Epithelial cell of proximal tubule (primary cell): ENCODE results near the gene DENND5A. TPM values are rescaled to one million over a fixed set of nuclear protein-coding genes. Genes with fewer than 3 reads are reported as not detected.
"Not testable (repeated sequence)": the region's sequence is repeated elsewhere in the genome, so short reads cannot be mapped to it uniquely, and the experiment has no call there.

ENCODE experiments used
- DNase-seq: peaks from one replicate; pipeline ENCODE4 v3.0.0-alpha.2; 2011; ENCODE audit warnings: low read depth
- H3K4me3 ChIP-seq: 2 replicates; pipeline ENCODE4 v1.5.1; 2011; ENCODE audit warnings: low read depth, mild to moderate bottlenecking, low read length
- total RNA-seq: library from RNA; depleted of rRNA; stranded (reverse); fragments of >200 nt; gene quantifications from 2 replicates; pipeline ENCODE4 v1.2.3, GENCODE V29; 2015
- TF ChIP-seq, protein P1 (sequence below): conservative IDR thresholded peaks from 2 replicates; pipeline ENCODE4 v1.5.1; 2012; ENCODE audit warnings: low read depth, mild to moderate bottlenecking, low read length

DENND5A gene
- total RNA-seq, 1 donor from 2014 or later, result 75.0 TPM

DNA sequence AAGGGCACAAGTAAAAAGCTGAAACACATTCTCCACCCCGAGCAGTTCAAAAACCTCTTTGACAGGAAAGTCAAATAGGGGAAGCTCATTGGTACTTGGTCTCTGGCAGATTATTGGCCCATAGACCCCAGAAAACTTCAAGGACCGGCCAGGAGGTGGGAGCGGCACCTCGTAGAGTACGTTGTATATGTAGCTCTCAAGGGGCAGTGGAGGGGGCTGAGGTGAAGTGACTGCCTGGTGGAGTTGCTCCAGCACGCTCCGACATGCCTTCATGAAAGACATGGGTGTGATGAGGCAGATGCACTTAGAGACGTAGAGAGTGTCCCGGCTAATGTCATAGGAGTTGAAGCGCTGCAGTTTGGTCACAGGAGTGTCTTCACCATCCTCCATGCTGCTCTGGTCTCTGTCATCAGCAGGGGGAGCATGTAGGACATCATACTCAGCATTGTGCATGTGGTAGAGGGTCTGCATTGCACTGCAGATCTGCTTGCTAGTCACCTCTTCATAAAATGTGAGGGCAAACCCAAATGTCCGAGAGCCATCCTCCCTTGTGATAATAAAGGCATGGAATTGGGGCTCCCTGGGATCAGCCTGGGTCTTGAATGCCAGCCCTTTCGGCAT, 61.3 kb downstream of the DENND5A start:
- no peak for DNase-seq
- no peak overlapping the region for H3K4me3 ChIP-seq
- TF ChIP-seq, protein P1, sequence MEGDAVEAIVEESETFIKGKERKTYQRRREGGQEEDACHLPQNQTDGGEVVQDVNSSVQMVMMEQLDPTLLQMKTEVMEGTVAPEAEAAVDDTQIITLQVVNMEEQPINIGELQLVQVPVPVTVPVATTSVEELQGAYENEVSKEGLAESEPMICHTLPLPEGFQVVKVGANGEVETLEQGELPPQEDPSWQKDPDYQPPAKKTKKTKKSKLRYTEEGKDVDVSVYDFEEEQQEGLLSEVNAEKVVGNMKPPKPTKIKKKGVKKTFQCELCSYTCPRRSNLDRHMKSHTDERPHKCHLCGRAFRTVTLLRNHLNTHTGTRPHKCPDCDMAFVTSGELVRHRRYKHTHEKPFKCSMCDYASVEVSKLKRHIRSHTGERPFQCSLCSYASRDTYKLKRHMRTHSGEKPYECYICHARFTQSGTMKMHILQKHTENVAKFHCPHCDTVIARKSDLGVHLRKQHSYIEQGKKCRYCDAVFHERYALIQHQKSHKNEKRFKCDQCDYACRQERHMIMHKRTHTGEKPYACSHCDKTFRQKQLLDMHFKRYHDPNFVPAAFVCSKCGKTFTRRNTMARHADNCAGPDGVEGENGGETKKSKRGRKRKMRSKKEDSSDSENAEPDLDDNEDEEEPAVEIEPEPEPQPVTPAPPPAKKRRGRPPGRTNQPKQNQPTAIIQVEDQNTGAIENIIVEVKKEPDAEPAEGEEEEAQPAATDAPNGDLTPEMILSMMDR, result peak; percentile 17

DNA sequence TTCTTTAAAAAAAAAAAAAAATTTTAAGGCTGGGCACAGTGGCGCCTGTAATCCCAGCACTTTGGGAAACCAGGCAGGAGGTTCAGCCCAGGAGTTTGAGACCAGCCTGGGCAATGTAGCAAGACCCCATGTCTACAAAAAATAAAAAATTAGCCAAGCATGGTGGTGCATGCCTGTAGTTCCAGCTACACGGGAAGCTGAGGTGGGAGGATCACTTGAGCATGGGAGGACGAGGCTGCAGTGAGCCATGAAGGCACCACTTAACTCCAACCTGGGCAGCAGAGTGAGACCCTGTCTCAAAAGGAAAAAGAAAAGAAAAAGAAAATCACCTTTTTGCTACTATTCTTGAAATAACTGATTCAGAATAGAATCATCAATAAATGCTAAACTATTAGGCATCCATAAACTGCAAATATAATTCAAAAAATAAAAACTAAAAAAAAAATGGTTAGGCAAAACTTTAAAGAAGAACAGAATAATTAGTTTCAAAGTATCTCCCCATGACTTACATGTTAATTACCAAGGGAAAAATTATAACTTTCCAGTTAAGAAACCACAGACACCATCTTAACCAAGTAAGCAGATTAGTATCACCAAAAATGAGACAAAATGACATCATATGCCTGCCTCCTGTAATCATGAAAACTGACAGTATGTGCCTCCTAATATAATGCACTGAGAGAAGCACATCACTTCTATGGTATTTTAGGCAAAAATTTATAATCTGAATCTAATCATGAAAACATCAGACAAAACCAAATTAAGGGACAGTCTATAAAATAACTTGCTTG, 63.6 kb downstream of the DENND5A start:
- no peak overlapping the region for H3K4me3 ChIP-seq
- no peak for DNase-seq
- TF ChIP-seq, protein P1, result no peak

DNA sequence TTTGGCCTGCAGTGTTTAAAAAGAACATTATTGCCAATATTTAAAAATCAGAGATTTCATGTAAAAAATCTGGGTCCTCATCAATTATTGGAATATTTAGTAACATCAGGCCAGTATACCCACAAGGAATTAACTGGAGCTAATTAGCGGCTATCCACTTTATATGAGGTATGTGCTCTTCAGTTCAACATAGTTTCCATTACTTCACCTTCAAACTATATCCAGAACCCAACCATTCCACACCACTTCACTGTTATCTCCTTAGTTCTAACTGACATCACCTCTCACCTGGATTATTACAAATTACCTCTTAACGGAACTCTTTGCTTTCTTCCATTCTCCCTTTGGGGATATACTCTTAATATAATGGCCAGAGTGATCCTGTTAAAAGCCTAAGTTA, 64.7 kb downstream of the DENND5A start:
- TF ChIP-seq, protein P1, result no peak
- no peak overlapping the region for H3K4me3 ChIP-seq
- DNase-seq, result no peak

DNA sequence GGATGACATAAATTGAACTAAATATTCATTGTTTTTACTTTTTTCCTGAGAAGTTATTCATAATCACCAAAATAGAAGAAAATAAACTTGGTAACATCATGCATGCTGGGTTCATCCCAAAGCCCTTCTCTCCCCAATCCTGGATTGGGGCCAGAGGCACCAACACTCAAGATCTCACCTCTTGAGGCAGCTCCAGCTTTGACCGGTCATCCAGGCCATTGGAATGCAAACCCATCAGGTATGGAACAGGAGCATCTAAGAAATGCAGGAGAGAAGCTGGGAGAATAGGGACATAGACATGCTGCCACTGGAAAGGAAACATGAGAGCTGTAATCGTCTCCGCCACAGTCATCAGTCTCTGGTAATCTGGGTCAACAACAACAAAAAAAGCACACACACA, 71.8 kb downstream of the DENND5A start:
- no peak overlapping the region for H3K4me3 ChIP-seq
- TF ChIP-seq, protein P1, result no peak
- no peak for DNase-seq

GRCh38 chr11:9192561-9192960, 72.6 kb downstream of the DENND5A start:
- TF ChIP-seq, protein P1, result no peak
- no peak for DNase-seq
- no peak overlapping the region for H3K4me3 ChIP-seq

- not testable (repeated sequence) for H3K4me3 ChIP-seq, DNase-seq
Observed at GRCh38 chr11:9190326-9191016, 74.7 kb downstream of the DENND5A start.

- H3K4me3 ChIP-seq, DNase-seq: not testable (repeated sequence)
Observed at GRCh38 chr11:9188860-9189259, 76.3 kb downstream of the DENND5A start.
